ENCODE results near the gene KIF26B.

- TF ChIP-seq CTCF (conservative IDR thresholded peaks at IDR 0.05; ENCODE audit: low read length) (no peak), EZH2phosphoT487 (IDR thresholded peaks at IDR 0.05; ENCODE audit: borderline replicate concordance, low read depth, low read length) (no peak)
Measured at GRCh38 chr1:245690946-245691541, 536.3 kb downstream of the KIF26B start.

All from OCI-LY7 (cell line).